ENCODE measurements around the gene PSTPIP2.

The PSTPIP2 gene

DNA sequence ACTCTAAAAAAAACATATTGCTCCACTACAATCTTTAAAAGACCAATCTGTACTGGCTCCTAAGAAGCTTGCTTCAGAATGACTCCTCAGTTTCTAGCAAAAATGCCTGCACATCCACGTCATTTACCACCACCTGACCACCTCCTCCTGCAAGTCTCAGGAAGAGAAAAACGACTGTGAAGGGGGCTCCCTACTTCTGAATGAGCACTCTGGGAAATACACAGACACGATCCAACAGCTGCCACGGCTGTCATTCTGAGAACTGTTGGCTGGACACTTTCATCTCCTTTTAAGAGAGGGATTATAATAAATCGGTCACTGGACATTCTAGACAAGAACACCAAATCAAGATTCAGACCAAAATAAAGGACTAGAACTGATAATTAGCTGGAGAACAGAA lies 126.4 kb downstream of the PSTPIP2 start:
- TF ChIP-seq, protein P1, sequence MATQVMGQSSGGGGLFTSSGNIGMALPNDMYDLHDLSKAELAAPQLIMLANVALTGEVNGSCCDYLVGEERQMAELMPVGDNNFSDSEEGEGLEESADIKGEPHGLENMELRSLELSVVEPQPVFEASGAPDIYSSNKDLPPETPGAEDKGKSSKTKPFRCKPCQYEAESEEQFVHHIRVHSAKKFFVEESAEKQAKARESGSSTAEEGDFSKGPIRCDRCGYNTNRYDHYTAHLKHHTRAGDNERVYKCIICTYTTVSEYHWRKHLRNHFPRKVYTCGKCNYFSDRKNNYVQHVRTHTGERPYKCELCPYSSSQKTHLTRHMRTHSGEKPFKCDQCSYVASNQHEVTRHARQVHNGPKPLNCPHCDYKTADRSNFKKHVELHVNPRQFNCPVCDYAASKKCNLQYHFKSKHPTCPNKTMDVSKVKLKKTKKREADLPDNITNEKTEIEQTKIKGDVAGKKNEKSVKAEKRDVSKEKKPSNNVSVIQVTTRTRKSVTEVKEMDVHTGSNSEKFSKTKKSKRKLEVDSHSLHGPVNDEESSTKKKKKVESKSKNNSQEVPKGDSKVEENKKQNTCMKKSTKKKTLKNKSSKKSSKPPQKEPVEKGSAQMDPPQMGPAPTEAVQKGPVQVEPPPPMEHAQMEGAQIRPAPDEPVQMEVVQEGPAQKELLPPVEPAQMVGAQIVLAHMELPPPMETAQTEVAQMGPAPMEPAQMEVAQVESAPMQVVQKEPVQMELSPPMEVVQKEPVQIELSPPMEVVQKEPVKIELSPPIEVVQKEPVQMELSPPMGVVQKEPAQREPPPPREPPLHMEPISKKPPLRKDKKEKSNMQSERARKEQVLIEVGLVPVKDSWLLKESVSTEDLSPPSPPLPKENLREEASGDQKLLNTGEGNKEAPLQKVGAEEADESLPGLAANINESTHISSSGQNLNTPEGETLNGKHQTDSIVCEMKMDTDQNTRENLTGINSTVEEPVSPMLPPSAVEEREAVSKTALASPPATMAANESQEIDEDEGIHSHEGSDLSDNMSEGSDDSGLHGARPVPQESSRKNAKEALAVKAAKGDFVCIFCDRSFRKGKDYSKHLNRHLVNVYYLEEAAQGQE (IDR thresholded peaks at IDR 0.05; ENCODE audit: insufficient read depth in 1 of 2, low read depth in 2 of 2, low read length in 2 of 2), result no peak
- TF ChIP-seq POLR2AphosphoS5 (IDR thresholded peaks at IDR 0.05; ENCODE audit: low read depth, low read length) (no peak), FOXP2 (optimal IDR thresholded peaks at IDR 0.05; ENCODE audit: borderline replicate concordance, extremely low read depth, extremely low read length, insufficient read depth) (no peak), SIN3A (IDR thresholded peaks at IDR 0.05; ENCODE audit: borderline replicate concordance, insufficient read depth, low read length) (no peak), TAF1 (IDR thresholded peaks at IDR 0.05; ENCODE audit: borderline replicate concordance, insufficient read depth, low read length) (no peak)

DNA sequence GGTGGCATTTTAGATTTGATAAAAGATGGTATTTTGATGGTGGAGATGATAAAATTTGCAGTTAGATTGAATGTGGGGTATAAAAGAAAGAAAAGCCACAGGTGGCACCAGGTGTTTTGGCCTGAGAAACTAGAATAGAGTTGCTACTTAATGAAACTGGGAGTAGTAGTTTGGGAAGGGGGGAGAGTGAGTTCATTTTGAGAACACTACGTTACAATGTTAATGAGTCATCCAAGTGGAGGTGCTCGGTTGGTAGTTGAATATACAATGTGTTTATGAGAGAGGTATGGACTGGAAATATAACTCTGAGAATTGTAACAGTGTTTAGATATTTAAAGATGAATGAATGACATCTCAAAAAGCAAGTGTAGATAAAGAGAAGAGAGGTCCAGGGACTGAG lies 131.3 kb downstream of the PSTPIP2 start:
- no peak for TF ChIP-seq TAF1 (IDR thresholded peaks at IDR 0.05; ENCODE audit: borderline replicate concordance, insufficient read depth, low read length)
- no peak for TF ChIP-seq POLR2AphosphoS5 (IDR thresholded peaks at IDR 0.05; ENCODE audit: low read depth, low read length)
- no peak for TF ChIP-seq SIN3A (IDR thresholded peaks at IDR 0.05; ENCODE audit: borderline replicate concordance, insufficient read depth, low read length)
- no peak for TF ChIP-seq FOXP2 (optimal IDR thresholded peaks at IDR 0.05; ENCODE audit: borderline replicate concordance, extremely low read depth, extremely low read length, insufficient read depth)
- TF ChIP-seq, protein P1 (IDR thresholded peaks at IDR 0.05; ENCODE audit: insufficient read depth in 1 of 2, low read depth in 2 of 2, low read length in 2 of 2), result no peak

DNA sequence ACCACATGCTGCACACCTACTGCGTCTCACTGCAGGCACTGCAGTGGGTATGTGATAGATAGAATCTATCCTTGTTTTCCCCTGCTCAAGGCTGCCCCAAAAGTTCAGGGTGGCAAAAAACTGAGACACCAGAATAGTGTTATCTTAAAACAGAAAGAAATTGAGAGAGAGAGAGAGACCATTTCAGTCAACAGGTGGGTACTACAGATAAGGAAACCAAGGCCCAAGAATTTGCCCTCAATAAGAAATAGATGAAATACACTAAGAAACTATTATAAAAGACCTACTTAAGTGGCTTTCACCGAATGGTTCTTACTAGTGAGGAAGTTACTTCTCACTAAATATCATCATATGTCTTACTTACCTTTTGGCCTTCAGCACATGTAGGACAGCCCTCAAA lies 132.8 kb downstream of the PSTPIP2 start:
- TF ChIP-seq POLR2AphosphoS5 (IDR thresholded peaks at IDR 0.05; ENCODE audit: low read depth, low read length) (no peak), TAF1 (IDR thresholded peaks at IDR 0.05; ENCODE audit: borderline replicate concordance, insufficient read depth, low read length) (no peak), SIN3A (IDR thresholded peaks at IDR 0.05; ENCODE audit: borderline replicate concordance, insufficient read depth, low read length) (no peak), FOXP2 (optimal IDR thresholded peaks at IDR 0.05; ENCODE audit: borderline replicate concordance, extremely low read depth, extremely low read length, insufficient read depth) (no peak)
- TF ChIP-seq, protein P1 (IDR thresholded peaks at IDR 0.05; ENCODE audit: insufficient read depth in 1 of 2, low read depth in 2 of 2, low read length in 2 of 2), result no peak

DNA sequence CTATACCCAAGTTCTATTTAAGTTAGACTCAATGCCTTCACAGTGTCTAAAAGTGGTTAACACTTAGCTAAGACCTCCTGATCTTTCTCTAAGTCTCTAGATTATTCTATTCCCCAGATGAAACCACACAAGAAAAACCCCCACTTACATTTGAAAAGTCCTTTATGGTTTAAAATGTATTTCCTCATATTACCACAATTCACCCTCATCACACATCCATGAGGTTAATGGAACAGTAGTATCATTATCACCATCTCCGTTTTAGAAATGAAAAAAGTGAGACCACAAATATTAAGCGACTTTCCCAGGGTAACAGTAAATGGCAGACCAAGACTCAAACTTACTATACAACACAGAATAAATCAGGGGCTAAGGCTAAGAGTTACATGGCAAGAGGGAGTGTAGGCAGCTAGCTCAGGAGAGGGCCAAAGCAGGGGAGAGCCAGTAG lies 133.5 kb downstream of the PSTPIP2 start:
- TF ChIP-seq, protein P1 (IDR thresholded peaks at IDR 0.05; ENCODE audit: insufficient read depth in 1 of 2, low read depth in 2 of 2, low read length in 2 of 2), result no peak
- TF ChIP-seq FOXP2 (optimal IDR thresholded peaks at IDR 0.05; ENCODE audit: borderline replicate concordance, extremely low read depth, extremely low read length, insufficient read depth), result no peak
- TF ChIP-seq POLR2AphosphoS5 (IDR thresholded peaks at IDR 0.05; ENCODE audit: low read depth, low read length), result no peak
- TF ChIP-seq TAF1 (IDR thresholded peaks at IDR 0.05; ENCODE audit: borderline replicate concordance, insufficient read depth, low read length), result no peak
- TF ChIP-seq SIN3A (IDR thresholded peaks at IDR 0.05; ENCODE audit: borderline replicate concordance, insufficient read depth, low read length), result no peak
